ENCODE measurements around the gene ENOX1.

Gene ENOX1

GRCh38 chr13:43495732-43496131 is 291.0 kb downstream of the ENOX1 start:
- peaks cover 4 to 10% of the 10 kb centered on the region in 2 donors for H3K9me3 Mint-ChIP-seq
- H3K4me3 Mint-ChIP-seq: no peak overlapping the region
- H3K27ac Mint-ChIP-seq: no peak overlapping the region
- H3K36me3 Mint-ChIP-seq (ENCODE audit: insufficient read depth): no peaks in the 10 kb centered on the region
- H3K27me3 Mint-ChIP-seq: peaks cover 11 to 18% of the 10 kb centered on the region in 2 donors
- ATAC-seq (replicated peaks) (no peak), DNase-seq (no peak)
- H3K4me1 Mint-ChIP-seq (ENCODE audit: low read depth in 2 of 2): no peaks in the 10 kb centered on the region

- Mint-ChIP-seq H3K36me3 (ENCODE audit: insufficient read depth) (no peaks in the 10 kb centered on the region), H3K27ac (no peak overlapping the region), H3K4me3 (no peak overlapping the region), H3K9me3 (no peaks in the 10 kb centered on the region), H3K27me3 (peaks cover 0 to 9% of the 10 kb centered on the region in 2 donors), H3K4me1 (ENCODE audit: low read depth in 2 of 2) (no peaks in the 10 kb centered on the region)
- no peak for ATAC-seq (replicated peaks)
- no peak for DNase-seq
These were observed 292.6 kb downstream of the ENOX1 start for GRCh38 chr13:43494206-43494605.

GRCh38 chr13:43493496-43494000 is 293.2 kb downstream of the ENOX1 start:
- no peaks in the 10 kb centered on the region for H3K9me3 Mint-ChIP-seq
- H3K36me3 Mint-ChIP-seq (ENCODE audit: insufficient read depth): no peaks in the 10 kb centered on the region
- peaks cover 2 to 8% of the 10 kb centered on the region in 2 donors for H3K27me3 Mint-ChIP-seq
- no peak for ATAC-seq (replicated peaks)
- no peaks in the 10 kb centered on the region for H3K4me1 Mint-ChIP-seq (ENCODE audit: low read depth in 2 of 2)
- no peak overlapping the region for H3K27ac Mint-ChIP-seq
- DNase-seq: no peak
- no peak overlapping the region for H3K4me3 Mint-ChIP-seq

DNA sequence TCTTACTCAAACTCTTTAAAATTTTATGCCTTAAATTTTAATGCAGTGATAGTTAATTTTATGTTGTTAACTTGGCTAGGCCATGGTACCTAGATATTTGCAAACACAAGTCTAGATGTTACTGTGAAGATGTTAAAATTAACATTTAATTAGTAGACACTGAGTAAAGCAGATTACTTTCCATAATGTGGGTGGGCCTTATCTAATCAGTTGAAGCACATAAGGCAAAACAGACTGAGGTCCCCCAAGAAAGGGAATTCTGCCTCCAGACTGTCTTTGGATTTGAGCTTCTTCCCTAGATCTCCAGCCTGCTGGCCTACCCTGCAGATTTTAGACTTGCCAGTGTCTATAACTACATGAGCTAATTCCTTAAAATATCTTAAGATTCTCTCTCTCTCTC is 294.0 kb downstream of the ENOX1 start:
- no peak overlapping the region for H3K4me3 Mint-ChIP-seq
- no peak overlapping the region for H3K27ac Mint-ChIP-seq
- no peaks in the 10 kb centered on the region for H3K9me3 Mint-ChIP-seq
- H3K36me3 Mint-ChIP-seq (ENCODE audit: insufficient read depth): no peaks in the 10 kb centered on the region
- H3K4me1 Mint-ChIP-seq (ENCODE audit: low read depth in 2 of 2): no peaks in the 10 kb centered on the region
- ATAC-seq (replicated peaks) (no peak), DNase-seq (no peak)
- peaks cover under 1 to 5% of the 10 kb centered on the region in 2 donors for H3K27me3 Mint-ChIP-seq

DNA sequence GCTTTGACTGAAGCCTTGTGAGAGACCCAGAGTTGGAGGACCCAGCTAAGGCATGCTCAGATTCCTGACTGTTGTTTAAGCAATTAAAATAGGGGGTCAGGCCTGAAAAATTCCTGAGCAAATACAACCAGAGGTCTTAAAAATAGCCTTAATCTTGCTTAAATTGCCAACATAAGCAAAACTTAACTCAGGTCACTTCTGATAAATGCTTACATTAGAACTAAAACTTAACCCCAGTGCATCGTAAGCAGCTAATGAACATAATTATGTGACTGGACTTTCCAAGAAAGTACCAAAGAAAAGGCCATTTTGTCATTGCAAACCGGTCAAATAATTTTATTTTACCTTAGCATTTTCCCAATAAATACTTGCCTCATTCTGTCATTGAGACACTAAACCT is 294.5 kb downstream of the ENOX1 start:
- H3K9me3 Mint-ChIP-seq: no peaks in the 10 kb centered on the region
- DNase-seq: no peak
- no peak for ATAC-seq (replicated peaks)
- H3K4me3 Mint-ChIP-seq: no peak overlapping the region
- H3K36me3 Mint-ChIP-seq (ENCODE audit: insufficient read depth): no peaks in the 10 kb centered on the region
- no peaks in the 10 kb centered on the region for H3K4me1 Mint-ChIP-seq (ENCODE audit: low read depth in 2 of 2)
- H3K27ac Mint-ChIP-seq: no peak overlapping the region
- peaks cover 0 to 5% of the 10 kb centered on the region in 2 donors for H3K27me3 Mint-ChIP-seq

DNA sequence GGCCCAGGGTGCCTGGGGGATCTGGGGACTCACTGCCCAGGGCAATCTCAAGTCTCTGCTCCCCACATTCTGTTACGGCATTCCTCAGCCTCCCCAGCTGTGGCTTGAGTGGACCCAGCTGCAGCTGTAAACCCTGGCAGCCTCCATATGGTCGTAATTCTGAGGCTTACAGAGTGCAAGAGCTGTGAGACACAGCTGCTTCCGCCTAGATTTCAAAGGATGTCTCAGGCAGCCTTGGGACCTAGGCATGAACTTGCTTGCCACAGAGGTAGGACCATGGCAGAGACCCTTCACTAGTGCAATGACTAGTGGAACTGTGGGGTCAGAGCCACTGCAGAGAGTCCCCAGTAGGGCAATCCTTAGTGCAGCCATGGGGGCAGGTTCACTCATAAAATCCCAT is 297.5 kb downstream of the ENOX1 start:
- no peaks in the 10 kb centered on the region for H3K36me3 Mint-ChIP-seq (ENCODE audit: insufficient read depth)
- H3K4me3 Mint-ChIP-seq: no peak overlapping the region
- H3K4me1 Mint-ChIP-seq (ENCODE audit: low read depth in 2 of 2): no peaks in the 10 kb centered on the region
- no peak for ATAC-seq (replicated peaks)
- DNase-seq: no peak
- H3K27ac Mint-ChIP-seq: no peak overlapping the region
- peaks cover 0 to 3% of the 10 kb centered on the region in 2 donors for H3K9me3 Mint-ChIP-seq
- peaks cover 0 to 5% of the 10 kb centered on the region in 2 donors for H3K27me3 Mint-ChIP-seq

GRCh38 chr13:43487885-43488284 is 298.9 kb downstream of the ENOX1 start:
- Mint-ChIP-seq H3K27ac (no peak overlapping the region), H3K4me1 (ENCODE audit: low read depth in 2 of 2) (no peaks in the 10 kb centered on the region), H3K4me3 (no peak overlapping the region), H3K27me3 (peaks cover 0 to 5% of the 10 kb centered on the region in 2 donors), H3K36me3 (ENCODE audit: insufficient read depth) (no peaks in the 10 kb centered on the region), H3K9me3 (peaks cover 0 to 3% of the 10 kb centered on the region in 2 donors)
- DNase-seq: no peak
- ATAC-seq (replicated peaks): no peak

DNA sequence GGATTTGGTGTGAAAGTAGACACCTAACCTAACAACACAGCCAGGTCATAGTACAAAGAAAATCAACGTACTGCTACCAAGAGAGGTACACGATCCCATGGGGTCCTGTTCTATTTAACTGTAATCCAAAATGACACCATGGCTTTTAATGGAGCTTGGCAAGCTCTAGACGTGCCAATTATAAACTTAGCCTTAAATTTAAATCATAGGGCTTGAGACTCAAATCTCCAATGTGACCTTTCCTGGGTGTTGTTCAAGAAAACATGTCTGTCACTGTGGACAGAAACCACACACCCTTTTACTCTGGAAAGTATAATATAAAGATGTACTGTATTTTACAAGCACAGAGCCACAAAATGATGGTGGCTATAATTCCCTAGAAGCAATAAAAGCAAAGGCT is 299.3 kb downstream of the ENOX1 start:
- ATAC-seq (replicated peaks) (no peak), DNase-seq (no peak)
- H3K36me3 Mint-ChIP-seq (ENCODE audit: insufficient read depth): no peaks in the 10 kb centered on the region
- peaks cover 0 to 3% of the 10 kb centered on the region in 2 donors for H3K9me3 Mint-ChIP-seq
- no peaks in the 10 kb centered on the region for H3K4me1 Mint-ChIP-seq (ENCODE audit: low read depth in 2 of 2)
- H3K27me3 Mint-ChIP-seq: peaks cover 0 to 5% of the 10 kb centered on the region in 2 donors
- H3K27ac Mint-ChIP-seq: no peak overlapping the region
- H3K4me3 Mint-ChIP-seq: no peak overlapping the region

DNA sequence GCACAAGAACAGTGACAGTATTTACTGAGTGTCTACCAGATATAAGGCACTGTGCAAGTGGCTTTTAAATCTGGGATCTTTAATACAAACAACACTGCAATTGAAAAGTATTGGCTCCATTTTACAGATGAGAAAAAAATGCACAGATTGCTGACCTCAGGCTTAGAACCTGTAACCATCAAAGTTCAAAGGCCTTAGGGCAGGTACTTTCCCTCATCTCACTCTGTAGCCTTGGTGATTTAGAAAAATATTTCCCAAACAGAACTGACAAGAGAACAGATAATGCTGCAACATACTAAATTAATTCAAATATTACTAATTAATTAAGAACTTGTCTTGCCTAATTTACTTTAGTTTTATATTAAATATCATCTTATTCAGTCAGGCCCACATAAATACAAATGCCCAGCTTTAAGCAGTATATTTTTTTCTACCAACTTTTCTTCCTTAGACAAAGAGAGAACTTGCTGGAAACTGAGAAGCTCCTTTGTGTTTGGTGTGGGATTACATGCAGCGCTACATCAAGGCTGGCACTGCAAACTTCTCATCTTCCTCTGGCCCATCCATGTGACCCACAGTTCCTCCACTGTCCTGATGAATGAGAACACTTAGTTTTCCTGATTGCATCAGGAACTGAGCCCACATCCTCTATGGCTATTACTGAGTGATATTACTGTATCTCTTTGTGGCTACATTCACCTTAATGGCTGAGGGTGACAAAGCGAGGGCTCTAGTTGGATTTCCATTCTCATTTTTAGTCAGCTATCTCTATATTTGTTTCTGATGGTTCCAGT is 302.1 kb downstream of the ENOX1 start:
- Mint-ChIP-seq H3K9me3 (peaks cover 0 to 3% of the 10 kb centered on the region in 2 donors), H3K36me3 (ENCODE audit: insufficient read depth) (no peaks in the 10 kb centered on the region), H3K27ac (no peak overlapping the region), H3K4me3 (no peak overlapping the region), H3K4me1 (ENCODE audit: low read depth in 2 of 2) (no peaks in the 10 kb centered on the region), H3K27me3 (peaks cover 0 to 5% of the 10 kb centered on the region in 2 donors)
- ATAC-seq (replicated peaks) (no peak), DNase-seq (no peak)

GRCh38 chr13:43483930-43484329 is 302.8 kb downstream of the ENOX1 start:
- H3K4me1 Mint-ChIP-seq (ENCODE audit: low read depth in 2 of 2): no peaks in the 10 kb centered on the region
- no peak overlapping the region for H3K4me3 Mint-ChIP-seq
- H3K36me3 Mint-ChIP-seq (ENCODE audit: insufficient read depth): no peaks in the 10 kb centered on the region
- no peak for DNase-seq
- no peak for ATAC-seq (replicated peaks)
- H3K9me3 Mint-ChIP-seq: peaks cover 0 to 3% of the 10 kb centered on the region in 2 donors
- H3K27ac Mint-ChIP-seq: no peak overlapping the region
- H3K27me3 Mint-ChIP-seq: peaks cover 0 to 5% of the 10 kb centered on the region in 2 donors

- H3K4me1 Mint-ChIP-seq (ENCODE audit: low read depth in 2 of 2): no peaks in the 10 kb centered on the region
- H3K9me3 Mint-ChIP-seq: peaks cover 0 to 3% of the 10 kb centered on the region in 2 donors
- no peak overlapping the region for H3K27ac Mint-ChIP-seq
- no peak overlapping the region for H3K4me3 Mint-ChIP-seq
- ATAC-seq (replicated peaks): no peak
- no peak for DNase-seq
- H3K27me3 Mint-ChIP-seq: no peaks in the 10 kb centered on the region
- no peaks in the 10 kb centered on the region for H3K36me3 Mint-ChIP-seq (ENCODE audit: insufficient read depth)
These were observed 304.1 kb downstream of the ENOX1 start for GRCh38 chr13:43482641-43483040.

- no peak for DNase-seq
- no peak overlapping the region for H3K27ac Mint-ChIP-seq
- H3K9me3 Mint-ChIP-seq: peaks cover 0 to 3% of the 10 kb centered on the region in 2 donors
- no peaks in the 10 kb centered on the region for H3K27me3 Mint-ChIP-seq
- ATAC-seq (replicated peaks): no peak
- H3K36me3 Mint-ChIP-seq (ENCODE audit: insufficient read depth): no peaks in the 10 kb centered on the region
- no peak overlapping the region for H3K4me3 Mint-ChIP-seq
- H3K4me1 Mint-ChIP-seq (ENCODE audit: low read depth in 2 of 2): no peaks in the 10 kb centered on the region
These were observed 304.7 kb downstream of the ENOX1 start for GRCh38 chr13:43482026-43482425.

DNA sequence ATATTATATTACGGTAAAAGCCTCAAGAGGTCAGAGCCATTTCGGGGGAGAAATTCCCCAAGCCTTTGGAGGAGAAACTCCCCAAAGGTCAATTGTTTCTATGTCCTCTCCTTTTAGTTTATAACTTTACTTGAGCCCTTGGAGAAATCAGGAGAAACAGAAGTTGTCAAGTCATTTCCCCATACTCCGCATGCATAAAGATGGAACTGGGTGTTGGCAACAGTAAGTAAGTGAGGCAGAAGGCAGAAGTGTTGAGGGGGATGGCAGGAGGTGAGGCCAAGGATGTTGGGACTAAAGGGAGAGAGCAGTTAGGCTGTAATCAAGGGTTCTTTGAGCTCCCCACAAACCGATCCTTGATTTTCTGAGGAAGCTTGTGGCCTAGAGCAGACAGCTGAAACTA is 307.9 kb downstream of the ENOX1 start:
- no peaks in the 10 kb centered on the region for H3K27me3 Mint-ChIP-seq
- DNase-seq: no peak
- no peaks in the 10 kb centered on the region for H3K4me1 Mint-ChIP-seq (ENCODE audit: low read depth in 2 of 2)
- H3K27ac Mint-ChIP-seq: no peak overlapping the region
- no peaks in the 10 kb centered on the region for H3K9me3 Mint-ChIP-seq
- no peaks in the 10 kb centered on the region for H3K36me3 Mint-ChIP-seq (ENCODE audit: insufficient read depth)
- no peak for ATAC-seq (replicated peaks)
- no peak overlapping the region for H3K4me3 Mint-ChIP-seq

- no peak for DNase-seq
- ATAC-seq (replicated peaks): no peak
- Mint-ChIP-seq H3K36me3 (ENCODE audit: insufficient read depth) (no peaks in the 10 kb centered on the region), H3K27me3 (no peaks in the 10 kb centered on the region), H3K27ac (no peak overlapping the region), H3K4me3 (no peak overlapping the region), H3K4me1 (ENCODE audit: low read depth in 2 of 2) (no peaks in the 10 kb centered on the region), H3K9me3 (no peaks in the 10 kb centered on the region)
These were observed 308.6 kb downstream of the ENOX1 start for GRCh38 chr13:43478211-43478610.
